ENCODE results near the gene BRIP1.
"Not testable (repeated sequence)": the region's sequence is repeated elsewhere in the genome, so short reads cannot be mapped to it uniquely, and the experiment has no call there.

DNA sequence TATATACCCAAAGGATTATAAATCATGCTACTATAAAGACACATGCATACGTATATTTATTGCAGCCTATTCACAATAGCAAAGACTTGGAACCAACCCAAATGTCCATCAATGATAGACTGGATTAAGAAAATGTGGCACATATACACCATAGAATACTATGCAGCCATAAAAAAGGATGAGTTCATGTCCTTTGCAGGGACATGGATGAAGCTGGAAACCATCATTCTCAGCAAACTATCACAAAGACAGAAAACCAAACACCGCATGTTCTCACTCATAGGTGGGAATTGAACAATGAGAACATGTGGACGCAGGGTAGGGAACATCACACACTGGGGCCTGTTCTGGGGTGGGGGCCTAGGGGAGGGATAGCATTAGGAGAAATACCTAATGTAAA lies 89.2 kb downstream of the BRIP1 start:
- TF ChIP-seq CTCF (IDR thresholded peaks at IDR 0.05; ENCODE audit: insufficient read depth, low read depth, low read length); EZH2 (IDR thresholded peaks at IDR 0.05; ENCODE audit: insufficient read depth, low read length): not testable (repeated sequence)
